ENCODE measurements around the gene PSMB8.

PSMB8 gene

DNA sequence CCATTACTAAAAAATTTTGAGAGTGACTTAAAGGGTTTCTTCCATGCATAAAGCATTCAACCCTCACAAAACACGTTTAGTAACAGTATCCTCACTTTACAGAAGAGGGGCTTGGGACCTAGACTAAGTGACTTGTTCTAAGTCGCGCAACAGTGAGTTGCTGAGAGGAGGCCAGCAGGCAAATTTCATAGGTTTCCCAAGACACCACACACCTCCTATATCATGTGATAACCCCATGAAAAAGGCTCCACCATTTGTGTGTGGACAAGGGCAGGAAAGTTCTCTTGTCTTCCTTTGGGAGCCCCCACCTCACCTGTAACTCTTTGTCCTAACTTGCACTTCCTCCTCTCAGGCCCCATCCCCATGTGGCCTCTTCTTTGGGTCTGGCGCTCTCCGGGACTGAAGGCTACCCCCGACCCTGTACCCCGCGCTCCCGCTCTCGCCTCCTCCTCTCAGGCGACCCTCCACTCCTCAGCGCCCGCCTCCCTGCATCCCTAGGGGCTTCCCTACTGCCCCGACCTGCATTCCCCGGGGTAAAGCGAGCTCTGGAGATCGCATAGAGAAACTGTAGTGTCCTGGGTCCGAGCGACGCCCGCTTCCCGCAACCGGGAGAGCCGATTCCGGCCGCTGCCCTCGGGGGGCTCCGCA lies 392 bp downstream of the PSMB8 start:
- H2BK15ac ChIP-seq (replicated peaks; ENCODE audit: low read depth): no peak overlapping the region
- no peaks in the 10 kb centered on the region for H3K79me2 ChIP-seq (ENCODE audit: control insufficient read depth, insufficient read depth, low read length)
- no peak overlapping the region for H2BK5ac ChIP-seq (ENCODE audit: low read length)
- H4K8ac ChIP-seq (ENCODE audit: low read depth, low read length): no peak overlapping the region
- H3K56ac ChIP-seq (ENCODE audit: low read length): peak overlapping the region; percentile 60
- no peaks in the 10 kb centered on the region for H3K36me3 ChIP-seq (ENCODE audit: control insufficient read depth, insufficient read depth, low read length)
- no peak overlapping the region for H2BK120ac ChIP-seq (ENCODE audit: low read depth, low read length)
- no peak overlapping the region for H3K27ac ChIP-seq (ENCODE audit: low read depth, low read length)
- no peak for DNase-seq
- no peak overlapping the region for H3K4ac ChIP-seq (ENCODE audit: low read depth, low read length)
- no peak overlapping the region for H4K5ac ChIP-seq (ENCODE audit: low read length)
- no CpG with 5 or more reads among the region's 28 CpGs for WGBS (ENCODE audit: extremely low coverage, insufficient coverage, low lambda C conversion rate)
- peak overlapping the region; percentile 82 for H3K4me2 ChIP-seq (ENCODE audit: low read length)
- H3K18ac ChIP-seq (ENCODE audit: low read length): peak overlapping the region; percentile 19
- peaks cover 2% of the 10 kb centered on the region for H3K27me3 ChIP-seq (ENCODE audit: insufficient read depth, low read length, poor library complexity)
- H3K4me3 ChIP-seq (ENCODE audit: low read length): peak overlapping the region; percentile 42
- no peaks in the 10 kb centered on the region for H3K79me1 ChIP-seq (ENCODE audit: low read length)
- peak overlapping the region; percentile 42 for H3K9ac ChIP-seq (ENCODE audit: low read length)
- no peak overlapping the region for H2AK5ac ChIP-seq (ENCODE audit: low read length)
- H3K23ac ChIP-seq (ENCODE audit: low read length): no peak overlapping the region
- no peaks in the 10 kb centered on the region for H3K4me1 ChIP-seq (ENCODE audit: control insufficient read depth, low read depth, low read length)

DNA sequence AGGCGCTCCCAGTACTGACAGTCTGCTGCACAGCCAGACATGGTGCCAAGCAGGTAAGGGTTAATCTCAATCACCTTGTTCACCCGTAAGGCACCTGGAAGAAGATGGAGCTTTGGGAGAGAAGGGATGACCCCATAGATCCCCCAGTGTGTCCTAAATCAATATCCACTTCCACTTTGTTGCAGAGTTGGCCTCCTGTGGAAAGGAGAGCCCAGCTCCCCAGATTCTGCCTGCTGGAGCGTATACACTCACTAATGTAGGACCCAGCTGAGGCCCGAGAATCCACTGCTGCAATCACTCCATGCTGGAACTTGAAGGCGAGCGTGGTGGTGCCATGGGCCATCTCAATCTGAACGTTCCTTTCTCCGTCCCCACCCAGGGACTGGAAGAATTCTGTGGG lies 1.2 kb downstream of the PSMB8 start:
- no peaks in the 10 kb centered on the region for H3K4me1 ChIP-seq (ENCODE audit: control insufficient read depth, low read depth, low read length)
- H2BK5ac ChIP-seq (ENCODE audit: low read length): no peak overlapping the region
- H3K4ac ChIP-seq (ENCODE audit: low read depth, low read length): no peak overlapping the region
- no peak overlapping the region for H3K4me3 ChIP-seq (ENCODE audit: low read length)
- H3K27me3 ChIP-seq (ENCODE audit: insufficient read depth, low read length, poor library complexity): peaks cover 2% of the 10 kb centered on the region
- no peak for DNase-seq
- H3K56ac ChIP-seq (ENCODE audit: low read length): no peak overlapping the region
- H3K18ac ChIP-seq (ENCODE audit: low read length): no peak overlapping the region
- no peak overlapping the region for H3K27ac ChIP-seq (ENCODE audit: low read depth, low read length)
- no peaks in the 10 kb centered on the region for H3K79me1 ChIP-seq (ENCODE audit: low read length)
- no peak overlapping the region for H4K8ac ChIP-seq (ENCODE audit: low read depth, low read length)
- H3K79me2 ChIP-seq (ENCODE audit: control insufficient read depth, insufficient read depth, low read length): no peaks in the 10 kb centered on the region
- H2BK15ac ChIP-seq (replicated peaks; ENCODE audit: low read depth): no peak overlapping the region
- H4K5ac ChIP-seq (ENCODE audit: low read length): no peak overlapping the region
- H2BK120ac ChIP-seq (ENCODE audit: low read depth, low read length): no peak overlapping the region
- no peak overlapping the region for H2AK5ac ChIP-seq (ENCODE audit: low read length)
- WGBS (ENCODE audit: extremely low coverage, insufficient coverage, low lambda C conversion rate): no CpG with 5 or more reads among the region's 8 CpGs
- H3K23ac ChIP-seq (ENCODE audit: low read length): no peak overlapping the region
- no peak overlapping the region for H3K4me2 ChIP-seq (ENCODE audit: low read length)
- no peaks in the 10 kb centered on the region for H3K36me3 ChIP-seq (ENCODE audit: control insufficient read depth, insufficient read depth, low read length)
- no peak overlapping the region for H3K9ac ChIP-seq (ENCODE audit: low read length)

DNA sequence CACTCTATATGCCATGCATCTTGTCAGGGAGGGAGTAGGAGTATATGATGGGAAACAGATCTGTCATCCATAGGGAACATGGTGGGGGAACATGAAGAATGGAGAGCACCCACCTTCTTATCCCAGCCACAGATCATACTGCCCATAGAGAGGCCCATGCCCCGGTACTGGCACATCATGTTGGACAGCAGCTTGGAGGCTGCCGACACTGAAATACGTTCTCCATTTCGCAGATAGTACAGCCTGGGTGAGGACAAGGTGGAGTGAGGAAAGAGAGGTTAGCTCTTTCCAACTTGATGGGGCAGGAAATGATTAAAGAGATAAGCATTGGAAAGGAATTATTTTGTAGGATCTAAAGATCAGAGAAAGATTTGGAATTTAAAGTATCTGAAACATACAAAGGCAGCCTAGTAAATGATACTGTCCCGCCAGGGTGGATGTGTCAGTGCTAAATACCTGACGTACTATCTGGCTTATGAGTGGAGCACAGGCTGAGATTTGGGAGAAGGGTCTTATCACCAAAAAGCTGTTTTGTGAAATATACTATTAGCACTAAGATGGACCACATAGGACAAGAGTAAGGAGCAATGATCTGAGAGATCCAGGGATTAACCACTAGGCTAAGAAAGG lies 1.7 kb downstream of the PSMB8 start:
- no peak for DNase-seq
- H3K23ac ChIP-seq (ENCODE audit: low read length): no peak overlapping the region
- H3K27me3 ChIP-seq (ENCODE audit: insufficient read depth, low read length, poor library complexity): peaks cover 2% of the 10 kb centered on the region
- H3K4me2 ChIP-seq (ENCODE audit: low read length): no peak overlapping the region
- H3K4ac ChIP-seq (ENCODE audit: low read depth, low read length): no peak overlapping the region
- no peak overlapping the region for H4K5ac ChIP-seq (ENCODE audit: low read length)
- H3K79me2 ChIP-seq (ENCODE audit: control insufficient read depth, insufficient read depth, low read length): no peaks in the 10 kb centered on the region
- no peak overlapping the region for H2BK5ac ChIP-seq (ENCODE audit: low read length)
- H3K18ac ChIP-seq (ENCODE audit: low read length): no peak overlapping the region
- no peak overlapping the region for H3K56ac ChIP-seq (ENCODE audit: low read length)
- no peaks in the 10 kb centered on the region for H3K36me3 ChIP-seq (ENCODE audit: control insufficient read depth, insufficient read depth, low read length)
- H3K27ac ChIP-seq (ENCODE audit: low read depth, low read length): no peak overlapping the region
- no peak overlapping the region for H2AK5ac ChIP-seq (ENCODE audit: low read length)
- H3K79me1 ChIP-seq (ENCODE audit: low read length): no peaks in the 10 kb centered on the region
- no CpG with 5 or more reads among the region's 6 CpGs for WGBS (ENCODE audit: extremely low coverage, insufficient coverage, low lambda C conversion rate)
- no peak overlapping the region for H2BK120ac ChIP-seq (ENCODE audit: low read depth, low read length)
- no peak overlapping the region for H3K9ac ChIP-seq (ENCODE audit: low read length)
- no peaks in the 10 kb centered on the region for H3K4me1 ChIP-seq (ENCODE audit: control insufficient read depth, low read depth, low read length)
- no peak overlapping the region for H3K4me3 ChIP-seq (ENCODE audit: low read length)
- H2BK15ac ChIP-seq (replicated peaks; ENCODE audit: low read depth): no peak overlapping the region
- H4K8ac ChIP-seq (ENCODE audit: low read depth, low read length): no peak overlapping the region

DNA sequence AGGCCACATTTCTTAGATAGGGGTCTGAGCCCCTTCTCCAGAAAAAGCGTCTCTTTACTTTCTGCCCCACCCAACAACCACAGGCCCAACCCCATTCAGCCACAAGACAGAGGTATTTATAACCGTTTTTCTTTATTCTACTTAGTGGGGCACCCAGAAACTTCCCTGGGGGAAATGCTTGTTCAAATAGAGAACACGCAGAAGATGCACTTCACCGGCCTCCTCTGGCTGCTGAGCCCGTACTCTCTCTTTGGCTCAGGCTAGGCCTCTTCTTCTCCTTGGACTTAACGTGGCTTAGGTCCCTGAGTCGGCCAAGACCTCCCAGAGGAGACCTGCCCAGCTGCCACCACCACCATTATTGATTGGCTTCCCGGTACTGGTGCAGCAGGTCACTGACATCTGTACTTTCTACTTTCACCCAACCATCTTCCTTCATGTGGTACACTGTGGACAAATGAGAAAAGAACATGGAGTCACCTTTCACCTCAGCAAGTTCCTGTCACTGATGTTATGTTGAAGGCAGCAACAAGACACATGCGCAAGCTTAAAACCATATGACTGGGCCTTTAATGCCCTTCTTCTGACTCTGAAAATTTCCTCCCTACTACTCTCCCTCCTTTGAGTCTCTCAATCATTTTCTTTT lies 3.1 kb downstream of the PSMB8 start:
- Histone ChIP-seq H2BK15ac (replicated peaks; ENCODE audit: low read depth) (no peak overlapping the region), H4K5ac (ENCODE audit: low read length) (no peak overlapping the region), H3K18ac (ENCODE audit: low read length) (no peak overlapping the region), H2BK120ac (ENCODE audit: low read depth, low read length) (no peak overlapping the region), H3K79me1 (ENCODE audit: low read length) (no peaks in the 10 kb centered on the region), H3K4me2 (ENCODE audit: low read length) (no peak overlapping the region), H3K36me3 (ENCODE audit: control insufficient read depth, insufficient read depth, low read length) (no peaks in the 10 kb centered on the region), H2AK5ac (ENCODE audit: low read length) (no peak overlapping the region), H3K9ac (ENCODE audit: low read length) (no peak overlapping the region), H3K79me2 (ENCODE audit: control insufficient read depth, insufficient read depth, low read length) (no peaks in the 10 kb centered on the region), H3K4me3 (ENCODE audit: low read length) (no peak overlapping the region), H3K27ac (ENCODE audit: low read depth, low read length) (no peak overlapping the region), H2BK5ac (ENCODE audit: low read length) (no peak overlapping the region), H3K4me1 (ENCODE audit: control insufficient read depth, low read depth, low read length) (no peaks in the 10 kb centered on the region), H3K27me3 (ENCODE audit: insufficient read depth, low read length, poor library complexity) (peaks cover 2% of the 10 kb centered on the region), H3K56ac (ENCODE audit: low read length) (no peak overlapping the region), H3K23ac (ENCODE audit: low read length) (no peak overlapping the region), H4K8ac (ENCODE audit: low read depth, low read length) (no peak overlapping the region), H3K4ac (ENCODE audit: low read depth, low read length) (no peak overlapping the region)
- DNase-seq: no peak
- no CpG with 5 or more reads among the region's 9 CpGs for WGBS (ENCODE audit: extremely low coverage, insufficient coverage, low lambda C conversion rate)

GRCh38 chr6:32839356-32839755 lies 4.5 kb downstream of the PSMB8 start:
- no peaks in the 10 kb centered on the region for H3K4me1 ChIP-seq (ENCODE audit: control insufficient read depth, low read depth, low read length)
- H4K5ac ChIP-seq (ENCODE audit: low read length): no peak overlapping the region
- H3K79me2 ChIP-seq (ENCODE audit: control insufficient read depth, insufficient read depth, low read length): no peaks in the 10 kb centered on the region
- H2AK5ac ChIP-seq (ENCODE audit: low read length): no peak overlapping the region
- no peak overlapping the region for H2BK15ac ChIP-seq (replicated peaks; ENCODE audit: low read depth)
- H3K18ac ChIP-seq (ENCODE audit: low read length): no peak overlapping the region
- WGBS (ENCODE audit: extremely low coverage, insufficient coverage, low lambda C conversion rate): no CpG with 5 or more reads among the region's 15 CpGs
- no peak overlapping the region for H3K9ac ChIP-seq (ENCODE audit: low read length)
- DNase-seq: no peak
- no peak overlapping the region for H3K4me3 ChIP-seq (ENCODE audit: low read length)
- H3K79me1 ChIP-seq (ENCODE audit: low read length): no peaks in the 10 kb centered on the region
- H3K27me3 ChIP-seq (ENCODE audit: insufficient read depth, low read length, poor library complexity): peaks cover 2% of the 10 kb centered on the region
- no peak overlapping the region for H3K4ac ChIP-seq (ENCODE audit: low read depth, low read length)
- H3K4me2 ChIP-seq (ENCODE audit: low read length): no peak overlapping the region
- H3K56ac ChIP-seq (ENCODE audit: low read length): no peak overlapping the region
- H2BK5ac ChIP-seq (ENCODE audit: low read length): no peak overlapping the region
- H3K36me3 ChIP-seq (ENCODE audit: control insufficient read depth, insufficient read depth, low read length): no peaks in the 10 kb centered on the region
- H3K27ac ChIP-seq (ENCODE audit: low read depth, low read length): no peak overlapping the region
- no peak overlapping the region for H4K8ac ChIP-seq (ENCODE audit: low read depth, low read length)
- H2BK120ac ChIP-seq (ENCODE audit: low read depth, low read length): no peak overlapping the region
- no peak overlapping the region for H3K23ac ChIP-seq (ENCODE audit: low read length)

Measured in mesendoderm (in vitro differentiated cells).